GM18907 (cell line): ENCODE data around the gene NOMO2.
"Not testable (repeated sequence)": the region's sequence is repeated elsewhere in the genome, so short reads cannot be mapped to it uniquely, and the experiment has no call there.

Experiments used
- ATAC-seq: cut with Tn5 transposase; IDR thresholded peaks from one replicate; pipeline ENCODE4 v1.9.1; 2021; ENCODE audit warnings: mild to moderate bottlenecking, moderate library complexity; ENCODE audit not compliant: unreplicated experiment

NOMO2 gene

GRCh38 chr16:18575298-18575917 lies 13.5 kb upstream of the NOMO2 start:
- not testable (repeated sequence) for ATAC-seq

GRCh38 chr16:18573887-18574286 lies 12.0 kb upstream of the NOMO2 start:
- not testable (repeated sequence) for ATAC-seq

GRCh38 chr16:18572973-18573372 lies 11.1 kb upstream of the NOMO2 start:
- not testable (repeated sequence) for ATAC-seq

- not testable (repeated sequence) for ATAC-seq
Observed at GRCh38 chr16:18571307-18571850, 9.5 kb upstream of the NOMO2 start.

GRCh38 chr16:18570529-18571306 lies 8.8 kb upstream of the NOMO2 start:
- not testable (repeated sequence) for ATAC-seq

- ATAC-seq, result not testable (repeated sequence)
Observed at GRCh38 chr16:18560416-18561220, 1.3 kb downstream of the NOMO2 start.

- not testable (repeated sequence) for ATAC-seq
Observed at GRCh38 chr16:18553671-18554070, 8.2 kb downstream of the NOMO2 start.

GRCh38 chr16:18547382-18547781 lies 14.5 kb downstream of the NOMO2 start:
- not testable (repeated sequence) for ATAC-seq

GRCh38 chr16:18546853-18547252 lies 15.0 kb downstream of the NOMO2 start:
- ATAC-seq, result not testable (repeated sequence)

GRCh38 chr16:18544232-18545081 lies 17.4 kb downstream of the NOMO2 start:
- not testable (repeated sequence) for ATAC-seq

- ATAC-seq, result not testable (repeated sequence)
Observed at GRCh38 chr16:18541912-18542311, 20.0 kb downstream of the NOMO2 start.

- ATAC-seq, result not testable (repeated sequence)
Observed at GRCh38 chr16:18537004-18537403, 24.9 kb downstream of the NOMO2 start.

GRCh38 chr16:18535519-18536168 lies 26.3 kb downstream of the NOMO2 start:
- ATAC-seq, result not testable (repeated sequence)

GRCh38 chr16:18534308-18534707 lies 27.6 kb downstream of the NOMO2 start:
- not testable (repeated sequence) for ATAC-seq

- ATAC-seq, result not testable (repeated sequence)
Observed at GRCh38 chr16:18531323-18531722, 30.6 kb downstream of the NOMO2 start.

- ATAC-seq, result not testable (repeated sequence)
Observed at GRCh38 chr16:18530329-18530728, 31.6 kb downstream of the NOMO2 start.

- not testable (repeated sequence) for ATAC-seq
Observed at GRCh38 chr16:18526547-18526946, 35.4 kb downstream of the NOMO2 start.

- not testable (repeated sequence) for ATAC-seq
Observed at GRCh38 chr16:18525882-18526482, 35.9 kb downstream of the NOMO2 start.

GRCh38 chr16:18522637-18523036 lies 39.3 kb downstream of the NOMO2 start:
- not testable (repeated sequence) for ATAC-seq
